MM.1S (cell line): ENCODE data around the gene RESF1.

Experiments used
- DNase-seq: peaks from one replicate; pipeline ENCODE4 v3.0.0-alpha.2; 2015
- H2AFZ ChIP-seq: fragments of 300-600 bp; sonication (generic); 2 replicates; pipeline ENCODE4 v1.6.0; 2016; ENCODE audit warnings: antibody characterized with exemption, low read length
- H3F3A ChIP-seq: fragments of 300-600 bp; sonication (generic); 2 replicates; pipeline ENCODE4 v1.6.1; 2016; ENCODE audit warnings: mild to moderate bottlenecking, antibody characterized with exemption, low read length, moderate library complexity, mixed read lengths; ENCODE audit not compliant: insufficient read depth
- H3K27ac ChIP-seq: fragments of 300-600 bp; sonication (generic); 2 replicates; pipeline ENCODE4 v1.5.1; 2016; ENCODE audit warnings: mild to moderate bottlenecking, low read length
- H3K27me3 ChIP-seq: fragments of 300-600 bp; sonication (generic); replicated peaks from 2 replicates; pipeline ENCODE4 v1.6.0; 2016; ENCODE audit warnings: low read length; ENCODE audit not compliant: insufficient read depth
- H3K36me3 ChIP-seq: fragments of 300-600 bp; sonication (generic); replicated peaks from 2 replicates; pipeline ENCODE4 v1.6.1; 2016; ENCODE audit warnings: mild to moderate bottlenecking, low read length, mixed read lengths; ENCODE audit not compliant: insufficient read depth
- H3K4me1 ChIP-seq: fragments of 300-600 bp; sonication (generic); 2 replicates; pipeline ENCODE4 v1.6.1; 2016; ENCODE audit warnings: low read length, mixed read lengths
- H3K4me2 ChIP-seq: fragments of 300-600 bp; sonication (generic); 2 replicates; pipeline ENCODE4 v1.6.0; 2016; ENCODE audit warnings: low read depth, low read length
- H3K4me3 ChIP-seq: fragments of 300-600 bp; sonication (generic); 2 replicates; pipeline ENCODE4 v1.5.1; 2016; ENCODE audit warnings: low read length, mixed read lengths
- H3K79me2 ChIP-seq: fragments of 300-600 bp; sonication (generic); 2 replicates; pipeline ENCODE4 v1.6.1; 2016; ENCODE audit warnings: mixed run types, low read length, mixed read lengths
- H3K9ac ChIP-seq: fragments of 300-600 bp; sonication (generic); 2 replicates; pipeline ENCODE4 v1.6.1; 2016; ENCODE audit warnings: low read length, mixed read lengths
- H3K9me2 ChIP-seq: fragments of 300-600 bp; sonication (generic); replicated peaks from 2 replicates; pipeline ENCODE4 v1.6.1; 2016; ENCODE audit warnings: mild to moderate bottlenecking, low read length, mixed read lengths; ENCODE audit not compliant: insufficient read depth
- H3K9me3 ChIP-seq: fragments of 300-600 bp; sonication (generic); replicated peaks from 2 replicates; pipeline ENCODE4 v1.6.1; 2016; ENCODE audit warnings: mild to moderate bottlenecking, low read length, mixed read lengths; ENCODE audit not compliant: insufficient read depth
- H4K20me1 ChIP-seq: fragments of 300-600 bp; sonication (generic); 2 replicates; pipeline ENCODE4 v1.6.1; 2016; ENCODE audit warnings: mild to moderate bottlenecking, low read length, moderate library complexity, mixed read lengths; ENCODE audit not compliant: insufficient read depth
- CTCF ChIP-seq: fragments of 300-600 bp; sonication (generic); IDR thresholded peaks from 2 replicates; pipeline ENCODE4 v1.5.1; 2016; ENCODE audit warnings: antibody characterized with exemption, low read length, mixed read lengths
- EZH2 ChIP-seq: fragments of 300-600 bp; sonication (generic); optimal IDR thresholded peaks from 2 replicates; pipeline ENCODE3; 2017; ENCODE audit warnings: low read depth, mild to moderate bottlenecking, antibody characterized with exemption, low read length, mixed read lengths
- EZH2phosphoT487 ChIP-seq: fragments of 300-600 bp; sonication (generic); IDR thresholded peaks from 2 replicates; pipeline ENCODE4 v1.6.1; 2018; ENCODE audit warnings: antibody characterized with exemption, low read length

The RESF1 gene

GRCh38 chr12:31984806-31985591 is 25.8 kb downstream of the RESF1 start:
- Histone ChIP-seq H3K9ac (no peak overlapping the region), H3K9me3 (no peaks in the 10 kb centered on the region; the same call in 1 of the 2 replicates), H3K27me3 (no peaks in the 10 kb centered on the region), H3K4me2 (no peak overlapping the region), H3K9me2 (no peaks in the 10 kb centered on the region), H3F3A (no peaks in the 10 kb centered on the region), H4K20me1 (no peaks in the 10 kb centered on the region), H3K79me2 (0 out of 2 replicates have a peak, but pooled peaks cover 6% of the 10 kb centered on the region), H3K4me1 (no peaks in the 10 kb centered on the region), H3K36me3 (peaks cover 41% of the 10 kb centered on the region), H2AFZ (no peak overlapping the region), H3K4me3 (no peak overlapping the region), H3K27ac (no peak overlapping the region)
- DNase-seq = no peak
- TF ChIP-seq CTCF (no peak), EZH2phosphoT487 (no peak), EZH2 (no peak)

- Histone ChIP-seq H3F3A (no peaks in the 10 kb centered on the region), H3K9me3 (no peaks in the 10 kb centered on the region; the same call in 1 of the 2 replicates), H3K27me3 (no peaks in the 10 kb centered on the region), H3K4me2 (no peak overlapping the region), H3K9ac (no peak overlapping the region), H2AFZ (no peak overlapping the region), H3K4me1 (no peaks in the 10 kb centered on the region), H4K20me1 (no peaks in the 10 kb centered on the region), H3K36me3 (peaks cover 35% of the 10 kb centered on the region), H3K79me2 (0 out of 2 replicates have a peak, but pooled peaks cover 6% of the 10 kb centered on the region), H3K27ac (no peak overlapping the region), H3K9me2 (no peaks in the 10 kb centered on the region), H3K4me3 (no peak overlapping the region)
- no peak for DNase-seq
- TF ChIP-seq CTCF (no peak), EZH2phosphoT487 (no peak), EZH2 (no peak)
Observed at GRCh38 chr12:31985832-31986231, 26.6 kb downstream of the RESF1 start.

- Histone ChIP-seq H3K36me3 (peaks cover 14% of the 10 kb centered on the region), H3K4me2 (no peak overlapping the region), H3K9ac (no peak overlapping the region), H2AFZ (no peak overlapping the region), H3K9me3 (no peaks in the 10 kb centered on the region; the same call in 1 of the 2 replicates), H3K4me3 (no peak overlapping the region), H3K27ac (no peak overlapping the region), H4K20me1 (no peaks in the 10 kb centered on the region), H3K4me1 (no peaks in the 10 kb centered on the region), H3F3A (no peaks in the 10 kb centered on the region), H3K79me2 (0 out of 2 replicates have a peak, but pooled peaks cover 6% of the 10 kb centered on the region), H3K27me3 (no peaks in the 10 kb centered on the region), H3K9me2 (no peaks in the 10 kb centered on the region)
- TF ChIP-seq EZH2phosphoT487 = no peak
- TF ChIP-seq CTCF = no peak
- no peak for TF ChIP-seq EZH2
- DNase-seq = no peak
Observed at GRCh38 chr12:31989571-31990362, 30.6 kb downstream of the RESF1 start.
